DLD1 (cell line): ENCODE data around the gene SH3TC1.

Experiments used
- in situ Hi-C: cut with HindIII; loops from 2 replicates; pipeline ENCODE4 v1.10.0; 2017; ENCODE audit warnings: low sequenced_read_pairs

SH3TC1 gene

GRCh38 chr4:8213121-8213520 is 14.0 kb downstream of the SH3TC1 start:
- in situ Hi-C loops, result no loop called here

GRCh38 chr4:8214136-8214535 is 15.0 kb downstream of the SH3TC1 start:
- in situ Hi-C loops, result no loop called here

- in situ Hi-C loops, result no loop called here
Measured at GRCh38 chr4:8215001-8215427, 15.9 kb downstream of the SH3TC1 start.

- in situ Hi-C loops, result no loop called here
Measured at GRCh38 chr4:8215641-8216442, 16.8 kb downstream of the SH3TC1 start.

GRCh38 chr4:8216443-8217245 is 17.6 kb downstream of the SH3TC1 start:
- in situ Hi-C loops, result no loop called here

- in situ Hi-C loops, result no loop called here
Measured at GRCh38 chr4:8217246-8217511, 18.1 kb downstream of the SH3TC1 start.

GRCh38 chr4:8217871-8218270 is 18.8 kb downstream of the SH3TC1 start:
- in situ Hi-C loops, result no loop called here

- in situ Hi-C loops, result no loop called here
Measured at GRCh38 chr4:8218371-8219031, 19.4 kb downstream of the SH3TC1 start.

GRCh38 chr4:8219236-8219635 is 20.1 kb downstream of the SH3TC1 start:
- in situ Hi-C loops, result no loop called here

- in situ Hi-C loops, result no loop called here
Measured at GRCh38 chr4:8220661-8221450, 21.8 kb downstream of the SH3TC1 start.

GRCh38 chr4:8221476-8221875 is 22.4 kb downstream of the SH3TC1 start:
- in situ Hi-C loops, result no loop called here

- in situ Hi-C loops, result no loop called here
Measured at GRCh38 chr4:8221985-8222384, 22.9 kb downstream of the SH3TC1 start.

- in situ Hi-C loops, result no loop called here
Measured at GRCh38 chr4:8222609-8223388, 23.7 kb downstream of the SH3TC1 start.

- in situ Hi-C loops, result no loop called here
Measured at GRCh38 chr4:8224267-8224974, 25.3 kb downstream of the SH3TC1 start.

GRCh38 chr4:8224975-8225625 is 26.0 kb downstream of the SH3TC1 start:
- in situ Hi-C loops, result no loop called here

GRCh38 chr4:8225706-8226443 is 26.8 kb downstream of the SH3TC1 start:
- in situ Hi-C loops, result no loop called here

GRCh38 chr4:8227201-8227770 is 28.2 kb downstream of the SH3TC1 start:
- in situ Hi-C loops, result no loop called here

GRCh38 chr4:8227771-8228318 is 28.8 kb downstream of the SH3TC1 start:
- in situ Hi-C loops, result no loop called here
